K562 (cell line): Measurements from ENCODE around the gene IGF2R. TPM values are rescaled to one million over a fixed set of nuclear protein-coding genes. Genes with fewer than 3 reads are reported as not detected.

Source experiments
- ATAC-seq: fragments of 200-7000 bp; cut with Tn5 transposase; 3 replicates; pipeline ENCODE4 v1.9.1; 2020; ENCODE audit warnings: moderate library complexity
- BruUV-seq: library from RNA; stranded (reverse); fragments of 400-500 nt; replicated peaks from 2 replicates; lab custom pipeline; 2021; lab: Mats Ljungman, UMichigan
- CTCF ChIA-PET: fragments of 300-600 bp; formaldehyde crosslinking; extraction: SDS; loops from one replicate; lab custom pipeline; 2021; ENCODE audit warnings: low intra/inter-chr PET ratio; lab: Yijun Ruan, JAX
- POLR2A ChIA-PET: fragments of 300-600, 350-650 bp; sonication (Branson Sonifier 250); formaldehyde crosslinking; extraction: SDS; loops from one replicate; lab custom pipeline; 2021; ENCODE audit warnings: antibody characterized with exemption, inconsistent platforms; lab: Yijun Ruan, JAX
- DNase-seq, 4 experiments: peaks; one replicate each; pipeline versions ENCODE4 v3.0.0 to v3.0.0-alpha.2; 2011 to 2018; ENCODE audit warnings: low spot score in 3 of 4, mixed read lengths in 3 of 4; ENCODE audit errors: extremely low read depth in 1 of 4
- FAIRE-seq: peaks from 2 replicates; lab custom pipeline; 2011; peaks lifted over from hg19 to GRCh38; lab: Jason Lieb, UNC
- H2AFZ ChIP-seq: 2 replicates; pipeline ENCODE4 v1.6.0; 2011; ENCODE audit warnings: low read depth, low read length, control low read depth, inconsistent platforms
- H3K27ac ChIP-seq: fragments of 200-600 bp; 3 replicates; pipeline ENCODE4 v1.8.0; 2011; ENCODE audit warnings: low read depth, mild to moderate bottlenecking, control low read depth, inconsistent platforms, low read length, moderate library complexity, mixed read lengths; ENCODE audit errors: extremely low read depth
- H3K27me3 ChIP-seq, 2 experiments: fragments of 300-600 bp in 1 of 2; 2 replicates in 1 of 2; 3 replicates in 1 of 2; pipeline versions ENCODE4 v1.6.0 to v1.8.0; 2011; ENCODE audit warnings: inconsistent platforms in 2 of 2, low read length in 2 of 2, mild to moderate bottlenecking in 1 of 2, mixed read lengths in 1 of 2, moderate library complexity in 1 of 2; ENCODE audit not compliant: control insufficient read depth in 2 of 2, insufficient read depth in 2 of 2
- H3K36me3 ChIP-seq: fragments of 300-600 bp; 3 replicates; pipeline ENCODE4 v1.8.0; 2011; ENCODE audit warnings: mild to moderate bottlenecking, low read length, inconsistent platforms; ENCODE audit not compliant: control insufficient read depth, insufficient read depth
- H3K4me1 ChIP-seq, 2 experiments: fragments of 200-600 bp in 1 of 2; replicated peaks in 1 of 2; 2 replicates in 1 of 2; 3 replicates in 1 of 2; pipeline versions ENCODE4 v1.5.1 to v1.8.0; 2011; ENCODE audit warnings: inconsistent platforms in 2 of 2, low read length in 2 of 2, mild to moderate bottlenecking in 1 of 2, mixed read lengths in 1 of 2, moderate library complexity in 1 of 2; ENCODE audit not compliant: control insufficient read depth in 2 of 2, insufficient read depth in 2 of 2
- H3K4me2 ChIP-seq: 2 replicates; pipeline ENCODE4 v1.6.1; 2011; ENCODE audit warnings: low read length, control low read depth, inconsistent platforms, mixed read lengths; ENCODE audit not compliant: insufficient read depth
- H3K4me3 ChIP-seq: fragments of 200-600 bp; sonication (generic), shearing (Covaris generic); 2 replicates; pipeline ENCODE4 v1.5.1; 2016; ENCODE audit warnings: control low read depth, inconsistent platforms
- H3K79me2 ChIP-seq: fragments of 200-600 bp; 3 replicates; pipeline ENCODE4 v1.8.0; 2011; ENCODE audit warnings: low read length, inconsistent platforms; ENCODE audit not compliant: control insufficient read depth, insufficient read depth
- H3K9ac ChIP-seq, 2 experiments: 2 replicates each; pipeline versions ENCODE4 v1.6.0 to v1.6.1; 2011; ENCODE audit warnings: low read depth in 2 of 2, low read length in 2 of 2, control low read depth in 1 of 2, inconsistent platforms in 1 of 2, mild to moderate bottlenecking in 1 of 2, mixed read lengths in 1 of 2; ENCODE audit not compliant: insufficient read depth in 1 of 2
- H3K9me1 ChIP-seq: one replicate; pipeline ENCODE4 v1.6.0; 2011; ENCODE audit warnings: inconsistent platforms, mild to moderate bottlenecking, low read length, moderate library complexity; ENCODE audit not compliant: control insufficient read depth, insufficient read depth
- H3K9me3 ChIP-seq: replicated peaks from 2 replicates; pipeline ENCODE4 v1.5.1; 2011; ENCODE audit warnings: low read depth, low read length, inconsistent platforms; ENCODE audit not compliant: control insufficient read depth, insufficient read depth
- H4K20me1 ChIP-seq: replicated peaks from 2 replicates; pipeline ENCODE4 v1.6.1; 2011; ENCODE audit warnings: low read length, inconsistent platforms, mixed read lengths; ENCODE audit not compliant: control insufficient read depth, insufficient read depth
- CBFA2T2 ChIP-seq: fragments of 450-650 bp; conservative IDR thresholded peaks from 2 replicates; pipeline ENCODE4 v1.6.1; 2017; ENCODE audit warnings: mild to moderate bottlenecking
- CC2D1A ChIP-seq: fragments of 450-650 bp; IDR thresholded peaks from 2 replicates; pipeline ENCODE4 v1.6.1; 2017; ENCODE audit warnings: mild to moderate bottlenecking
- ESRRB ChIP-seq: fragments of 250-450 bp; sonication (Bioruptor Pico); IDR thresholded peaks from 2 replicates; pipeline ENCODE4 v1.5.0; 2020; ENCODE audit warnings: mild to moderate bottlenecking, moderate library complexity, borderline replicate concordance
- FUS ChIP-seq: fragments of 200-400 bp; formaldehyde crosslinking; optimal IDR thresholded peaks from 2 replicates; pipeline ENCODE3; 2017; ENCODE audit warnings: low read depth, low read length
- GTF2A2 ChIP-seq: IDR thresholded peaks from 2 replicates; pipeline ENCODE4 v1.6.1; 2016; ENCODE audit warnings: mild to moderate bottlenecking, missing genetic modification characterization, missing compliant biosample characterization
- L3MBTL2 ChIP-seq: fragments of 450-650 bp; IDR thresholded peaks from 2 replicates; pipeline ENCODE4 v1.6.1; 2016; ENCODE audit warnings: mild to moderate bottlenecking, moderate library complexity
- LARP7 ChIP-seq: fragments of 450-650 bp; IDR thresholded peaks from 2 replicates; pipeline ENCODE4 v1.6.1; 2016
- MXI1 ChIP-seq: IDR thresholded peaks from 2 replicates; pipeline ENCODE4 v1.6.1; 2011; ENCODE audit warnings: low read depth, mild to moderate bottlenecking, improper control_type of control experiment, low read length
- PKNOX1 ChIP-seq: fragments of 450-650 bp; IDR thresholded peaks from 2 replicates; pipeline ENCODE4 v1.6.1; 2016
- POLR3A ChIP-seq: IDR thresholded peaks from 2 replicates; pipeline ENCODE4 v1.6.1; 2011; ENCODE audit warnings: borderline replicate concordance, mild to moderate bottlenecking, moderate library complexity; ENCODE audit not compliant: insufficient read length, insufficient read depth; ENCODE audit errors: extremely low read depth
- RHOXF2B ChIP-seq: fragments of 250-450 bp; sonication (Bioruptor Pico); conservative IDR thresholded peaks from 2 replicates; pipeline ENCODE4 v1.5.1; 2021
- STAT5B ChIP-seq: fragments of 250-450 bp; sonication (Bioruptor Pico); IDR thresholded peaks from 2 replicates; pipeline ENCODE4 v1.8.0; 2021; ENCODE audit warnings: mild to moderate bottlenecking, inconsistent platforms
- ZMIZ1 ChIP-seq, 2 experiments: fragments of 150-350 bp in 1 of 2; IDR thresholded peaks; 2 replicates each; pipeline ENCODE4 v1.6.1; 2012 to 2016; ENCODE audit warnings: low read depth in 2 of 2, low read length in 2 of 2, mild to moderate bottlenecking in 1 of 2, moderate library complexity in 1 of 2
- WGBS: fragments of 100-300 bp; shearing (Covaris generic); methylation state at CpG from one replicate; pipeline ENCODE4 v1.1.6; 2016; ENCODE audit warnings: low coverage, mixed read lengths; ENCODE audit not compliant: insufficient coverage; ENCODE audit errors: missing lambda C conversion rate; 5-methylcytosine and 5-hydroxymethylcytosine counted together
- in situ Hi-C: fragments of 300-500 bp; cut with MboI; formaldehyde crosslinking; loops from 4 replicates; pipeline ENCODE4 v1.15.0; 2018; ENCODE audit warnings: inconsistent platforms, mixed read lengths
- intact Hi-C: fragments of 100-400 bp; cut with micrococcal nuclease; formaldehyde crosslinking; loops from 2 replicates; pipeline ENCODE4 v1.14.2; 2022
- polyA plus RNA-seq, 8 experiments: library from polyadenylated mRNA; depleted of rRNA in 4 of 8; stranded (reverse) in 5 of 8; unstranded in 3 of 8; fragments of >200 nt; fragmentation: Nextera tagmentation in 2 of 8; fragmentation: Illumina TruSeq in 1 of 8; extraction: Ambion mirVana in 2 of 8; extraction: Trizol in 1 of 8; gene quantifications; 2 replicates each; pipeline versions ENCODE4 v1.2.1 to v1.2.3, GENCODE V29; 2011 to 2014; ENCODE audit warnings: inconsistent platforms in 1 of 8, missing spikeins in 1 of 8
- total RNA-seq, 7 experiments: library from RNA; depleted of rRNA in 6 of 7; stranded (reverse); fragments of >200 nt in 6 of 7; fragmentation: Illumina TruSeq in 2 of 7; extraction: Trizol in 2 of 7; gene quantifications; 2 replicates each; pipeline versions ENCODE4 v1.2.1 to v1.2.3, GENCODE V29; 2011 to 2021; ENCODE audit warnings: low replicate concordance in 1 of 7
- TF ChIP-seq, protein P1 (sequence below): IDR thresholded peaks from 2 replicates; pipeline ENCODE4 v1.6.1; 2016; ENCODE audit warnings: missing genetic modification characterization, missing compliant biosample characterization
- TF ChIP-seq, protein P2 (sequence below): fragments of 250-450 bp; sonication (Bioruptor Pico); IDR thresholded peaks from 2 replicates; pipeline ENCODE4 v1.8.0; 2022; ENCODE audit warnings: moderate library complexity, mild to moderate bottlenecking, inconsistent platforms

The IGF2R gene
- total and polyA plus RNA-seq, 9 of the 15 experiments (the other 6 are each of a cell fraction or from before 2014, with no cell fraction given) = 3.5 to 92.3 (median 34.5) TPM

DNA sequence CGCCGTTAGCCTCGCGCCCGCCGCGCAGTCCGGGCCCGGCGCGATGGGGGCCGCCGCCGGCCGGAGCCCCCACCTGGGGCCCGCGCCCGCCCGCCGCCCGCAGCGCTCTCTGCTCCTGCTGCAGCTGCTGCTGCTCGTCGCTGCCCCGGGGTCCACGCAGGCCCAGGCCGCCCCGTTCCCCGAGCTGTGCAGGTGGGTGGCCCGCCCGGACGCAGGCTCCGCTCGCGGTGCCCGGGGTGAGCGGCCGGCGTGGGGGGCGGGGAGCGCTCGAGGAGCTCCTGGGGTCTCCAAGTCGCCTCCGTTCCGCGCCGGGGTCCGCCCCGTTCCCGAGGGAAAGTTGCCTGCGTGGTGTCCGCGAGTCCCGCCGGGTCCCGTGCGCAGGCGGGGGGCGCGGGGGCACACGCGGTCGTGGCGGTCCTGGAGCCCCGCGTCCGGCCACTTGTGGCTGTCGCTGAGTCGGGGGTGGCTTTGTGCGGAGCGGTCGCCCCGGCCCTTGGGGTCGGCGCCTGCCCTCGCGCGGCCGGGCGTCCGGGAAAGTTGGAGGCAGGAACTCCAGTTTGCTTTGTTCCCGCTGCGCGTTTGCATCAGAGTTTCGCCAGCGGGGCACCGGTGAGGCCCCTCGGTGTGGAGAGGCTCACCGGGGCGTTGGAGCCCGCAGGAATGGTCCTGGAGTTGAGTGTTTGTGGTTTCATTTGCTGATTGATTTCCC lies 476 bp downstream of the IGF2R start:
- CTCF ChIA-PET = no interaction called here
- TF ChIP-seq ESRRB (CRISPR knock-in tag) = no peak
- no peak for TF ChIP-seq PKNOX1
- TF ChIP-seq POLR3A = no peak
- TF ChIP-seq, protein P1, sequence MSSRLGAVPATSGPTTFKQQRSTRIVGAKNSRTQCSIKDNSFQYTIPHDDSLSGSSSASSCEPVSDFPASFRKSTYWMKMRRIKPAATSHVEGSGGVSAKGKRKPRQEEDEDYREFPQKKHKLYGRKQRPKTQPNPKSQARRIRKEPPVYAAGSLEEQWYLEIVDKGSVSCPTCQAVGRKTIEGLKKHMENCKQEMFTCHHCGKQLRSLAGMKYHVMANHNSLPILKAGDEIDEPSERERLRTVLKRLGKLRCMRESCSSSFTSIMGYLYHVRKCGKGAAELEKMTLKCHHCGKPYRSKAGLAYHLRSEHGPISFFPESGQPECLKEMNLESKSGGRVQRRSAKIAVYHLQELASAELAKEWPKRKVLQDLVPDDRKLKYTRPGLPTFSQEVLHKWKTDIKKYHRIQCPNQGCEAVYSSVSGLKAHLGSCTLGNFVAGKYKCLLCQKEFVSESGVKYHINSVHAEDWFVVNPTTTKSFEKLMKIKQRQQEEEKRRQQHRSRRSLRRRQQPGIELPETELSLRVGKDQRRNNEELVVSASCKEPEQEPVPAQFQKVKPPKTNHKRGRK (tag) = no peak
- no peak for TF ChIP-seq GTF2A2 (tag)
- TF ChIP-seq L3MBTL2 = no peak; the same call in 1 of the 2 replicates
- no peak for TF ChIP-seq STAT5B (CRISPR knock-in tag)
- no peak for TF ChIP-seq MXI1
- peak; percentile 84 for TF ChIP-seq FUS
- TF ChIP-seq CBFA2T2 = no peak
- no peak for TF ChIP-seq CC2D1A
- TF ChIP-seq LARP7 = no peak
- TF ChIP-seq, protein P2, sequence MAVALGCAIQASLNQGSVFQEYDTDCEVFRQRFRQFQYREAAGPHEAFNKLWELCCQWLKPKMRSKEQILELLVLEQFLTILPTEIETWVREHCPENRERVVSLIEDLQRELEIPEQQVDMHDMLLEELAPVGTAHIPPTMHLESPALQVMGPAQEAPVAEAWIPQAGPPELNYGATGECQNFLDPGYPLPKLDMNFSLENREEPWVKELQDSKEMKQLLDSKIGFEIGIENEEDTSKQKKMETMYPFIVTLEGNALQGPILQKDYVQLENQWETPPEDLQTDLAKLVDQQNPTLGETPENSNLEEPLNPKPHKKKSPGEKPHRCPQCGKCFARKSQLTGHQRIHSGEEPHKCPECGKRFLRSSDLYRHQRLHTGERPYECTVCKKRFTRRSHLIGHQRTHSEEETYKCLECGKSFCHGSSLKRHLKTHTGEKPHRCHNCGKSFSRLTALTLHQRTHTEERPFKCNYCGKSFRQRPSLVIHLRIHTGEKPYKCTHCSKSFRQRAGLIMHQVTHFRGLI (CRISPR knock-in tag) = no peak
- TF ChIP-seq RHOXF2B (CRISPR knock-in tag) = no peak
- TF ChIP-seq ZMIZ1 (IDR thresholded peaks at IDR 0.05; ENCODE audit: low read depth in 2 of 2, low read length in 2 of 2) = no peak

More for the DNA sequence above, 476 bp downstream of the IGF2R start:
- FAIRE-seq (no peak), ATAC-seq (peak; percentile 27), DNase-seq (peak in 1 of 4 experiments; percentile 60)
- Histone ChIP-seq H3K9ac (peak overlapping the region; percentile 82 to 99), H3K36me3 (peaks cover 10% of the 10 kb centered on the region; the same call in 2 of the 3 replicates), H3K4me3 (peak overlapping the region; percentile 77), H3K27me3 (no peaks in the 10 kb centered on the region; a peak in 1 of 5 replicates), H3K4me1 (peaks cover 35 to 55% of the 10 kb centered on the region in 2 experiments), H3K9me3 (no peaks in the 10 kb centered on the region), H3K4me2 (peak overlapping the region; percentile 72; the same call in 1 of the 2 replicates), H2AFZ (peak overlapping the region; percentile 32), H3K9me1 (no peaks in the 10 kb centered on the region), H4K20me1 (peaks cover 19% of the 10 kb centered on the region; the same call in 1 of the 2 replicates), H3K27ac (peak overlapping the region; percentile 90), H3K79me2 (peaks cover 59% of the 10 kb centered on the region)
- intact Hi-C loops = no loop called here
- POLR2A ChIA-PET = interaction anchor here (0.5 to 5.6 kb wide), 6 partner anchors 12 to 570 kb away, joined by 3 to 84 read pairs (median 6); no protein-coding TSS in a partner anchor
- BruUV-seq = no TSS peak
- under 1% methylated on average over 49 of the region's 91 CpGs for WGBS
- in situ Hi-C loops = no loop called here
